Memory B cell (primary cell): ENCODE results near the gene CRKL.
"Not testable (repeated sequence)": the region's sequence is repeated elsewhere in the genome, so short reads cannot be mapped to it uniquely, and the experiment has no call there.

Source experiments
- ATAC-seq: fragments of 150-1000 bp; cut with Tn5 transposase; 2 replicates; pipeline ENCODE4 v1.10.0; 2021; ENCODE audit warnings: low read depth, mild to moderate bottlenecking, moderate library complexity
- DNase-seq, 2 donors: peaks; one replicate each; pipeline ENCODE4 v3.0.0; 2022; ENCODE audit warnings: low spot score in 2 of 2
- H3K27ac Mint-ChIP-seq: one replicate; pipeline ENCODE4 v1.8.0; 2022; ENCODE audit warnings: mild to moderate bottlenecking, moderate library complexity, mixed read lengths
- H3K27me3 Mint-ChIP-seq: one replicate; pipeline ENCODE4 v1.8.0; 2022; ENCODE audit warnings: mixed read lengths
- H3K36me3 Mint-ChIP-seq: one replicate; pipeline ENCODE4 v1.8.0; 2022; ENCODE audit warnings: mild to moderate bottlenecking, mixed read lengths
- H3K4me1 Mint-ChIP-seq: one replicate; pipeline ENCODE4 v1.8.0; 2022; ENCODE audit warnings: mixed read lengths
- H3K4me3 Mint-ChIP-seq: one replicate; pipeline ENCODE4 v1.8.0; 2022; ENCODE audit warnings: mild to moderate bottlenecking, moderate library complexity, mixed read lengths
- H3K9me3 Mint-ChIP-seq: one replicate; pipeline ENCODE4 v1.8.0; 2022; ENCODE audit warnings: mixed read lengths

CRKL gene

GRCh38 chr22:20967697-20968211 lies 50.5 kb downstream of the CRKL start:
- H3K27me3 Mint-ChIP-seq = no peaks in the 10 kb centered on the region
- no peak overlapping the region for H3K4me3 Mint-ChIP-seq
- DNase-seq = no peak
- no peak for ATAC-seq
- H3K4me1 Mint-ChIP-seq = peaks cover 35% of the 10 kb centered on the region
- no peaks in the 10 kb centered on the region for H3K36me3 Mint-ChIP-seq
- no peaks in the 10 kb centered on the region for H3K9me3 Mint-ChIP-seq
- H3K27ac Mint-ChIP-seq = no peak overlapping the region

DNA sequence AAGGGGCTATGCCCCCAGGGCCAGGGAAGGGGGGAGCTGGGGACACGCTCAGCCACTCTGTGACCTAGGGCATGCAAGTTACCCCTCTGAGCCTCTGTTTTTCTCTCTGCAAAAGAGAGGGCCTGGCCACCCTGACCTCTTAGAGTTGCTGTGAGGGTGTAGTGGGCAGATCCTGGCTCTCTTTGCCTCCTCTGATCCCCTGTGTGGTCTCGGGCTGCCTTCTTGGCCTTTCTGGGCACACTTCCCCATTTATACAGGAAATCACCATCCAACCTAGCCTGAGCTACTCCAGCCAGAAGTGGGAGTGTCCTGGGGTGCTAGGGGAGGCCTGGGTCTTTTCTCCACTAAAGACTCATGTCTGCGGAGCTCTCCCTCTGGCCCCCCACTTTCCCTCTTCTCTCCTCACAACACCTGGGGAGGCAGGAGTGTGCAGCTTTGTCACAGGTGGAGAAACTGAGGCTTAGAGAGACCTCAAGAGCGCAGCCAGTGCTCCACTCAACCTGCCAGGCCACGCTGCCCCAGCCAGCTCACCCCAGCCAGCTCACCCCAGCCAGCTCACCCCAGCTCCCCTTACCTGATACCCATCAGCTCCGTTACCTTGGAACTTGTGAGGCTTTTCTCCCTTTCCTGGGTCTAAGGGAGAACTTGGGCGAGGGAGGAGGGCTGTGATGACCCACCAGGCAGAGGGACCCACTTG lies 51.2 kb downstream of the CRKL start:
- Mint-ChIP-seq H3K9me3 (no peaks in the 10 kb centered on the region), H3K36me3 (no peaks in the 10 kb centered on the region), H3K4me3 (peak overlapping the region; percentile 51), H3K4me1 (peaks cover 35% of the 10 kb centered on the region), H3K27me3 (no peaks in the 10 kb centered on the region), H3K27ac (peak overlapping the region; percentile 17)
- ATAC-seq (peak; percentile 73), DNase-seq (no peak)

GRCh38 chr22:20970939-20971657 lies 53.9 kb downstream of the CRKL start:
- Mint-ChIP-seq H3K4me3 (no peak overlapping the region), H3K27ac (no peak overlapping the region), H3K36me3 (no peaks in the 10 kb centered on the region), H3K9me3 (no peaks in the 10 kb centered on the region), H3K4me1 (peaks cover 20% of the 10 kb centered on the region), H3K27me3 (no peaks in the 10 kb centered on the region)
- ATAC-seq (no peak), DNase-seq (no peak)

- DNase-seq, H3K27ac Mint-ChIP-seq, H3K4me3 Mint-ChIP-seq, H3K9me3 Mint-ChIP-seq, H3K36me3 Mint-ChIP-seq, H3K27me3 Mint-ChIP-seq: not testable (repeated sequence)
- peak; percentile 62 for ATAC-seq
- H3K4me1 Mint-ChIP-seq = peaks cover 19% of the 10 kb centered on the region
Observed at GRCh38 chr22:20972014-20972694, 54.9 kb downstream of the CRKL start.

DNA sequence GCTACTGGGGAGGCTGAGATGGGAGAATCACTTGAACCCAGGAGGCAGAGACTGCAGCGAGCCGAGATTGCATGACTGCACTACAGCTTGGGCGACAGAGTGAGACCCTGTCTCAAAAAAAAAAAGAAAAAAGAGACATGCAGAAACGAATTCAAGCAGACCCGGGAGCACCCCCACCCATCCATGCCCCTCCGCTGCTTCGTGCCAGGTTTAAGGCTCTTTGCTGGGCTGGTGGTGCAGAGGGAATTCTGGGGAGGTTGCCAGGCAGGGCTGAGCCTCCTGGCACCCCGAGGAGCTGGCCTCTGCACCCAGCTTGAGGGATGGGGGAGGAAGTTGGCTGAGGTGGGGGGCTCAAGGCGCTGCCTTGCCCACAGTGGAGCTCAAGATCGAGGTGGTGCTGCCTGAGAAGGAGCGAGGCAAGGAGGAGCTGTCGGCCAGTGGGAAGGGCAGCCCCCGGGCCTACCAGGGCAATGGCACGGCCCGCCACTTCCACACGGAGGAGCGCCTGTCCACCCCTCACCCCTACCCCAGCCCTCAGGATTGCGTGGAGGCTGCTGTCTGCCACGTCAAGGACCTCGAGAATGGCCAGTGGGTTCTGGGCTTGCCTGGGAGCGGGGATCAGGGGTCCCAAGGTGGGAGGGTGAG lies 55.8 kb downstream of the CRKL start:
- H3K36me3 Mint-ChIP-seq = no peaks in the 10 kb centered on the region
- no peak for ATAC-seq
- H3K4me3 Mint-ChIP-seq = no peak overlapping the region
- no peaks in the 10 kb centered on the region for H3K27me3 Mint-ChIP-seq
- DNase-seq = no peak
- no peak overlapping the region for H3K27ac Mint-ChIP-seq
- H3K9me3 Mint-ChIP-seq = no peaks in the 10 kb centered on the region
- peaks cover 12% of the 10 kb centered on the region for H3K4me1 Mint-ChIP-seq

- DNase-seq (no peak), ATAC-seq (no peak)
- H3K27ac Mint-ChIP-seq = no peak overlapping the region
- no peaks in the 10 kb centered on the region for H3K36me3 Mint-ChIP-seq
- H3K4me3 Mint-ChIP-seq = no peak overlapping the region
- peaks cover 6% of the 10 kb centered on the region for H3K4me1 Mint-ChIP-seq
- H3K27me3 Mint-ChIP-seq = no peaks in the 10 kb centered on the region
- peaks cover under 1% of the 10 kb centered on the region for H3K9me3 Mint-ChIP-seq
Observed at GRCh38 chr22:20973634-20974286, 56.6 kb downstream of the CRKL start.

- Mint-ChIP-seq H3K27ac (no peak overlapping the region), H3K9me3 (peaks cover 3% of the 10 kb centered on the region), H3K27me3 (peaks cover 3% of the 10 kb centered on the region), H3K4me3 (no peak overlapping the region), H3K4me1 (peaks cover 8% of the 10 kb centered on the region), H3K36me3 (peaks cover 2% of the 10 kb centered on the region)
- ATAC-seq (no peak), DNase-seq (no peak)
Observed at GRCh38 chr22:20974336-20974955, 57.2 kb downstream of the CRKL start.

DNA sequence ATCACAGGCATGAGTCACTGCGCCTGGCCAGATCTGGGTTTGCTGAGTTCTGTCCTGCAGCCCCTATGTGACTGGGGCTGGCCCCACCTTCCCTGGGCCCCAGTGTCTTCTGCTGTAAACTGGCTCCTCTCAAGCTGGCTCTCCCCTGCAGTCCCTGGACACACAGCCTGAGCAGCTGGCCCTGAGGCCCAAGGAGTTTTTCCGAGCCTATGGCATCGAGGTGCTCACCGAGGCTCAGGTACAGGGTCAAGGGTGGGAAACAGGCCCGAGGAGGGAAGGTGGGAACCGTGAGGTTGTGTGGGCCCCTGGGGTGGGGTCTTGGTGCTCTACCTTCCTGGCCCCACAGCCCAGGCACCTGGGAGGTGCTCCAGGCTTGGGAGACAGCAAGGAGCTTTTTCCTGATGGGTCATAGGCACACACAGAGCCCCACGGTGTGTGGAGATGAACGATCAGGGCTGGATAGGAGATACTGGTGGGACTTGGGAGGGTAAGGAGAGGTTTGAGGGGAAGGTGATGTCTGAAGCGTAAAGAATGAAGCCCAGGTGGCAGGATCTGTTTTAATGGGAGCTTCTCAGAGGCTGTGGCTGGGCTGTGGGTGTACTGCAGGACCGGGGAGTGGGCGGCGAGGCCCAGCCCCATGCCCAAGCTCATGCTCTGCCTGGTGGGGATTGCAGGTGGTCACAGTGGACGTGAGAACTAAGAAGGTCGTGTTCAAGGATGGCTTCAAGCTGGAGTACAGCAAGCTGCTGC lies 58.5 kb downstream of the CRKL start:
- Mint-ChIP-seq H3K4me3 (no peak overlapping the region), H3K27ac (no peak overlapping the region), H3K9me3 (peaks cover 3% of the 10 kb centered on the region)

GRCh38 chr22:20976291-20976877 lies 59.2 kb downstream of the CRKL start:
- Mint-ChIP-seq H3K4me1 (peaks cover 14% of the 10 kb centered on the region), H3K4me3 (no peak overlapping the region), H3K9me3 (peaks cover 3% of the 10 kb centered on the region), H3K27ac (no peak overlapping the region), H3K27me3 (peaks cover 3% of the 10 kb centered on the region), H3K36me3 (peaks cover 2% of the 10 kb centered on the region)
- no peak for ATAC-seq
- no peak for DNase-seq

More for the DNA sequence above, 58.5 kb downstream of the CRKL start:
- peaks cover 2% of the 10 kb centered on the region for H3K36me3 Mint-ChIP-seq
- H3K27me3 Mint-ChIP-seq = peaks cover 3% of the 10 kb centered on the region
- ATAC-seq (no peak), DNase-seq (no peak)
- H3K4me1 Mint-ChIP-seq = peaks cover 11% of the 10 kb centered on the region

GRCh38 chr22:20977019-20977418 lies 59.8 kb downstream of the CRKL start:
- peaks cover 15% of the 10 kb centered on the region for H3K4me1 Mint-ChIP-seq
- peaks cover 3% of the 10 kb centered on the region for H3K9me3 Mint-ChIP-seq
- no peak for ATAC-seq
- H3K4me3 Mint-ChIP-seq = no peak overlapping the region
- H3K36me3 Mint-ChIP-seq = peaks cover 2% of the 10 kb centered on the region
- peaks cover 3% of the 10 kb centered on the region for H3K27me3 Mint-ChIP-seq
- no peak for DNase-seq
- H3K27ac Mint-ChIP-seq = no peak overlapping the region

GRCh38 chr22:20977516-20978170 lies 60.4 kb downstream of the CRKL start:
- Mint-ChIP-seq H3K27ac (no peak overlapping the region), H3K9me3 (peaks cover 3% of the 10 kb centered on the region), H3K27me3 (peaks cover 3% of the 10 kb centered on the region), H3K36me3 (peaks cover 2% of the 10 kb centered on the region), H3K4me3 (no peak overlapping the region), H3K4me1 (peaks cover 18% of the 10 kb centered on the region)
- no peak for DNase-seq
- no peak for ATAC-seq

GRCh38 chr22:20978419-20978818 lies 61.2 kb downstream of the CRKL start:
- Mint-ChIP-seq H3K4me1 (peaks cover 21% of the 10 kb centered on the region), H3K36me3 (peaks cover 2% of the 10 kb centered on the region), H3K27ac (no peak overlapping the region), H3K4me3 (no peak overlapping the region), H3K27me3 (peaks cover 3% of the 10 kb centered on the region), H3K9me3 (peaks cover 3% of the 10 kb centered on the region)
- no peak for ATAC-seq
- DNase-seq = no peak
